Hepatocyte (in vitro differentiated cells): ENCODE data around the gene TAS2R60. TPM values are rescaled to one million over a fixed set of nuclear protein-coding genes. Genes with fewer than 3 reads are reported as not detected.

Experiments
- DNase-seq: peaks from one replicate; pipeline ENCODE4 v3.0.0-alpha.2; 2016; ENCODE audit warnings: low spot score
- H2AFZ ChIP-seq: fragments of 200-600 bp; sonication (generic); 2 replicates; pipeline ENCODE4 v1.6.0; 2016; ENCODE audit warnings: antibody characterized with exemption, mild to moderate bottlenecking
- H3K27ac ChIP-seq: fragments of 200-600 bp; sonication (generic); 2 replicates; pipeline ENCODE4 v1.5.1; 2016; ENCODE audit warnings: mild to moderate bottlenecking
- H3K27me3 ChIP-seq: fragments of 200-600 bp; sonication (generic); 2 replicates; pipeline ENCODE4 v1.6.1; 2016
- H3K36me3 ChIP-seq: fragments of 200-600 bp; sonication (generic); replicated peaks from 2 replicates; pipeline ENCODE4 v1.5.1; 2016; ENCODE audit warnings: low read depth; ENCODE audit not compliant: insufficient read depth
- H3K4me1 ChIP-seq: fragments of 200-600 bp; sonication (generic); 2 replicates; pipeline ENCODE4 v1.5.1; 2016; ENCODE audit warnings: mild to moderate bottlenecking, moderate library complexity; ENCODE audit not compliant: insufficient read depth
- H3K4me2 ChIP-seq: fragments of 200-600 bp; sonication (generic); 2 replicates; pipeline ENCODE4 v1.6.0; 2016
- H3K4me3 ChIP-seq: fragments of 200-600 bp; sonication (generic); 2 replicates; pipeline ENCODE4 v1.5.1; 2016; ENCODE audit warnings: mild to moderate bottlenecking
- H3K79me2 ChIP-seq: fragments of 200-600 bp; sonication (generic); 2 replicates; pipeline ENCODE4 v1.6.0; 2017; ENCODE audit warnings: mild to moderate bottlenecking
- H3K9me2 ChIP-seq: fragments of 200-600 bp; sonication (generic); replicated peaks from 2 replicates; pipeline ENCODE4 v1.6.0; 2017; ENCODE audit warnings: mild to moderate bottlenecking; ENCODE audit not compliant: insufficient read depth
- H3K9me3 ChIP-seq: fragments of 200-600 bp; sonication (generic); 2 replicates; pipeline ENCODE4 v1.5.1; 2016; ENCODE audit warnings: low read depth, mild to moderate bottlenecking
- H4K20me1 ChIP-seq: fragments of 200-600 bp; sonication (generic); 2 replicates; pipeline ENCODE4 v1.6.0; 2016; ENCODE audit warnings: mild to moderate bottlenecking; ENCODE audit not compliant: insufficient read depth, poor library complexity, severe bottlenecking
- CTCF ChIP-seq: fragments of 200-600 bp; sonication (generic); IDR thresholded peaks from 2 replicates; pipeline ENCODE4 v1.5.1; 2016; ENCODE audit warnings: antibody characterized with exemption, mild to moderate bottlenecking; ENCODE audit not compliant: poor library complexity
- EZH2 ChIP-seq: fragments of 200-600 bp; sonication (generic); IDR thresholded peaks from 2 replicates; pipeline ENCODE4 v1.6.1; 2016; ENCODE audit warnings: antibody characterized with exemption, mild to moderate bottlenecking, borderline replicate concordance
- EZH2phosphoT487 ChIP-seq: fragments of 200-600 bp; sonication (generic); IDR thresholded peaks from one replicate; pipeline ENCODE4 v1.6.1; 2018; ENCODE audit warnings: antibody characterized with exemption, mild to moderate bottlenecking, low read depth, moderate library complexity; ENCODE audit not compliant: unreplicated experiment, severe bottlenecking
- WGBS: methylation state at CpG from one replicate; pipeline ENCODE4 v1.1.6; 2016; ENCODE audit warnings: low lambda C conversion rate; ENCODE audit errors: missing lambda C conversion rate; 5-methylcytosine and 5-hydroxymethylcytosine counted together
- polyA plus RNA-seq: library from polyadenylated mRNA; unstranded; fragments of >200 nt; fragmentation: Nextera tagmentation; extraction: Ambion mirVana; gene quantifications from 2 replicates; pipeline ENCODE4 v1.2.1, GENCODE V29; 2016
- total RNA-seq: library from RNA; depleted of rRNA; stranded (reverse); fragments of >200 nt; gene quantifications from 2 replicates; pipeline ENCODE4 v1.2.3, GENCODE V29; 2014

Gene TAS2R60
- not detected in 2 replicates for total RNA-seq
- polyA plus RNA-seq, result not detected in 2 replicates

GRCh38 chr7:143443153-143443552 lies at the start of gene TAS2R60:
Gene TAS2R60, plus strand, starts transcription at chr7:143443453. Its CDS starts 0 bp downstream, at chr7:143443453.
- no peaks in the 10 kb centered on the region for H4K20me1 ChIP-seq
- H3K4me3 ChIP-seq, result no peak within 1 kb of the TSS
- H3K4me2 ChIP-seq, result no peak within 1 kb of the TSS
- no peak within 1 kb of the TSS for H2AFZ ChIP-seq
- H3K9me3 ChIP-seq, result no peaks in the 10 kb centered on the region
- no peaks in the 10 kb centered on the region for H3K36me3 ChIP-seq
- TF ChIP-seq CTCF (no peak), EZH2 (no peak), EZH2phosphoT487 (no peak)
- no peaks in the 10 kb centered on the region for H3K79me2 ChIP-seq
- H3K27me3 ChIP-seq, result no peaks in the 10 kb centered on the region
- no peaks in the 10 kb centered on the region for H3K4me1 ChIP-seq
- 82% methylated on average over 4 of the region's 4 CpGs for WGBS
- H3K27ac ChIP-seq, result no peak within 1 kb of the TSS
- H3K9me2 ChIP-seq, result no peaks in the 10 kb centered on the region
- no peak for DNase-seq

- no peaks in the 10 kb centered on the region for H4K20me1 ChIP-seq
- no peaks in the 10 kb centered on the region for H3K36me3 ChIP-seq
- H3K9me2 ChIP-seq, result no peaks in the 10 kb centered on the region
- H2AFZ ChIP-seq, result no peak overlapping the region
- DNase-seq, result no peak
- H3K27ac ChIP-seq, result no peak overlapping the region
- no peak overlapping the region for H3K4me3 ChIP-seq
- H3K79me2 ChIP-seq, result no peaks in the 10 kb centered on the region
- TF ChIP-seq EZH2, result no peak
- TF ChIP-seq EZH2phosphoT487, result no peak
- TF ChIP-seq CTCF, result no peak
- H3K9me3 ChIP-seq, result no peaks in the 10 kb centered on the region
- no peaks in the 10 kb centered on the region for H3K27me3 ChIP-seq
- WGBS, result 95% methylated on average over 6 of the region's 6 CpGs
- peaks cover 35% of the 10 kb centered on the region for H3K4me1 ChIP-seq
- no peak overlapping the region for H3K4me2 ChIP-seq
These were observed 49.2 kb upstream of the TAS2R60 start for GRCh38 chr7:143394068-143394467.

- no peaks in the 10 kb centered on the region for H3K9me3 ChIP-seq
- H3K9me2 ChIP-seq, result no peaks in the 10 kb centered on the region
- H3K27me3 ChIP-seq, result no peaks in the 10 kb centered on the region
- TF ChIP-seq EZH2, result no peak
- H3K27ac ChIP-seq, result no peak overlapping the region
- H3K79me2 ChIP-seq, result no peaks in the 10 kb centered on the region
- no peak overlapping the region for H3K4me3 ChIP-seq
- peaks cover 35% of the 10 kb centered on the region for H3K4me1 ChIP-seq
- H3K4me2 ChIP-seq, result no peak overlapping the region
- DNase-seq, result no peak
- WGBS, result 91% methylated on average over 6 of the region's 6 CpGs
- no peaks in the 10 kb centered on the region for H3K36me3 ChIP-seq
- H4K20me1 ChIP-seq, result no peaks in the 10 kb centered on the region
- H2AFZ ChIP-seq, result no peak overlapping the region
These were observed 48.5 kb upstream of the TAS2R60 start for GRCh38 chr7:143394777-143395176.

- TF ChIP-seq EZH2phosphoT487, result no peak
- TF ChIP-seq EZH2, result no peak
- no peak for TF ChIP-seq CTCF
- Histone ChIP-seq H4K20me1 (no peaks in the 10 kb centered on the region), H3K4me3 (no peak overlapping the region), H3K79me2 (no peaks in the 10 kb centered on the region), H3K4me2 (no peak overlapping the region), H3K36me3 (no peaks in the 10 kb centered on the region), H3K27me3 (no peaks in the 10 kb centered on the region), H3K9me2 (no peaks in the 10 kb centered on the region), H3K27ac (no peak overlapping the region), H3K9me3 (no peaks in the 10 kb centered on the region), H2AFZ (no peak overlapping the region), H3K4me1 (peaks cover 35% of the 10 kb centered on the region)
- DNase-seq, result no peak
- 68% methylated on average over 21 of the region's 21 CpGs for WGBS
These were observed 47.8 kb upstream of the TAS2R60 start for GRCh38 chr7:143395187-143396149.
